HUDEP-2 (cell line): ENCODE measurements around the gene ADAM19.

Experiments
- DNase-seq, 76 experiments: peaks; one replicate each; lab custom pipeline; 2025; ENCODE audit not compliant: unreplicated experiment in 76 of 76; lab: John Stamatoyannopoulos, UW

ADAM19 gene

GRCh38 chr5:157563373-157563928, 12.1 kb downstream of the ADAM19 start:
- DNase-seq, result no peak

GRCh38 chr5:157562111-157562581, 13.4 kb downstream of the ADAM19 start:
- no peak for DNase-seq

- DNase-seq, result no peak
Measured at GRCh38 chr5:157561110-157561509, 14.5 kb downstream of the ADAM19 start.

- DNase-seq, result no peak
Measured at GRCh38 chr5:157559301-157559700, 16.3 kb downstream of the ADAM19 start.

- DNase-seq, result no peak
Measured at GRCh38 chr5:157558681-157559080, 16.9 kb downstream of the ADAM19 start.

- DNase-seq, result no peak
Measured at GRCh38 chr5:157558041-157558595, 17.5 kb downstream of the ADAM19 start.

- no peak for DNase-seq
Measured at GRCh38 chr5:157556615-157557418, 18.8 kb downstream of the ADAM19 start.

- no peak for DNase-seq
Measured at GRCh38 chr5:157555037-157555640, 20.4 kb downstream of the ADAM19 start.

GRCh38 chr5:157554179-157555036, 21.2 kb downstream of the ADAM19 start:
- DNase-seq, result no peak

GRCh38 chr5:157552650-157553049, 22.9 kb downstream of the ADAM19 start:
- DNase-seq, result no peak

- no peak for DNase-seq
Measured at GRCh38 chr5:157550663-157551062, 24.9 kb downstream of the ADAM19 start.

GRCh38 chr5:157549954-157550549, 25.5 kb downstream of the ADAM19 start:
- DNase-seq, result no peak

- DNase-seq, result no peak
Measured at GRCh38 chr5:157549283-157549629, 26.3 kb downstream of the ADAM19 start.

- no peak for DNase-seq
Measured at GRCh38 chr5:157548513-157549282, 26.9 kb downstream of the ADAM19 start.

GRCh38 chr5:157547941-157548512, 27.5 kb downstream of the ADAM19 start:
- DNase-seq, result no peak

- DNase-seq, result no peak
Measured at GRCh38 chr5:157546456-157547100, 29.0 kb downstream of the ADAM19 start.

- DNase-seq, result no peak
Measured at GRCh38 chr5:157545610-157546310, 29.8 kb downstream of the ADAM19 start.

GRCh38 chr5:157544623-157544989, 31.0 kb downstream of the ADAM19 start:
- no peak for DNase-seq
